ENCODE data around the gene OR4D5.

OR4D5 gene

DNA sequence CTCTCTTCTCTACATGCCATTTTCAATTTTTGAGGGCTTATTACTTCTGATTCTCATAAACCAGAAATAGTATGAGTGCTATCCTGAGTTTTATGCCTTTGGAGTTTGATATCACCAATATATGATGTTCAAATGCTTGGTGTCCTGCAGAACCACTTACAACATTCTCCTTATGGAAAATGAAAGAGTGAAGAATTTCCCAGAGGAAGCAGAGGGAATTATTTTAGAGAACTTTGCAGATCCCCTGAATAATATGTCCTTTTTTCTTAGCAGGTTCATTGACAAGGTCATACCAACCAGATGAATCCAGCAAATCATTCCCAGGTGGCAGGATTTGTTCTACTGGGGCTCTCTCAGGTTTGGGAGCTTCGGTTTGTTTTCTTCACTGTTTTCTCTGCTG is at the start of gene OR4D5:
TSS of gene OR4D5 (plus strand) at position 301 of the 400 bp plus-strand sequence. CDS start at position 301, 0 bp downstream.
- DNase-seq (ENCODE audit: low read depth in 2 of 2): no peak

GRCh38 chr11:123892031-123892430 is 47.4 kb upstream of the OR4D5 start:
- no peak for DNase-seq (ENCODE audit: low read depth in 2 of 2)

DNA sequence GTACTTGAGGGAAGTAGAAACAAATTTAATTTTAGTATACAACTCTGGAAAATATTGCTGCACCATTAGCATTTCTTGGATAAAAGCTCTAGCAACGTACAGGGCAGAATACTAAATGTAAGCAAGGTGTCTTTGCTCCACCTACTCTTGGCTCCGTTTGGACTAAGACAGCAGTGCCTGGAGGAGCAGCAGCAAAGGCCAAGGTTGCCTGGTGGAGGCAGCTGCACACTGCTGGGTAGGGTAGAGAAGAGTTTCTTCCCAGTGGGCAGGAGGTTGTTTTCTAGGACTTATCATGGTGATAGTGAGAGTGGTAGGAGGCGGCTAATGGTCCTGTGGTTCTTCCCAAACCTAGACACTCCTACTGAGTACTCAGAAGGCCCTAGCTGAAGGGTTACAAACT is 39.6 kb upstream of the OR4D5 start:
- no peak for DNase-seq (ENCODE audit: low read depth in 2 of 2)

GRCh38 chr11:123901867-123902266 is 37.5 kb upstream of the OR4D5 start, which contains the start of gene OR8D4:
Gene OR8D4 (plus strand): TSS chr11:123902167. CDS start chr11:123906432, 4,265 bp downstream.
- DNase-seq (ENCODE audit: low read depth in 2 of 2): no peak

- no peak for DNase-seq (ENCODE audit: low read depth in 2 of 2)
These were observed 35.5 kb upstream of the OR4D5 start for GRCh38 chr11:123903932-123904331.

- no peak for DNase-seq (ENCODE audit: low read depth in 2 of 2)
These were observed 34.5 kb upstream of the OR4D5 start for GRCh38 chr11:123904932-123905331.

GRCh38 chr11:123905826-123906225 is 33.6 kb upstream of the OR4D5 start:
- no peak for DNase-seq (ENCODE audit: low read depth in 2 of 2)

DNA sequence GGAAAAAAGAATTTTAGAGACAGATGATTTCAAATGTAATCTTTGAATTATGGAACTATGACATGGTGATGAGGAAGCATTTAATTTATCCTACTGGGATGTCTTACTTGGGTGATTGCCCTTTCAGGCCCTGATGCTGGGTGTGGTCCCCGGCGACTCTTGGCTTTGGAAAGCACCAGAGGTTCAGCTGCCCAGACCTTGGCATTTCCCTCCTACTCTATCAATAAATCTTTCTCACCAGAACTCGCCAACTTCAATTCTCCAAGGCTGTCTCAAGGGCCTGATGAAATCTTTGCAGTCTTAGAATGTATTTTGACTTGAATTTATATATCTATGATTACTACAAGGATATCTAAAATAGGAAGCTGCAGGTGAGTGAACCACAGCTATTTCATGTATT is 18.5 kb upstream of the OR4D5 start:
- no peak for DNase-seq (ENCODE audit: low read depth in 2 of 2)

DNA sequence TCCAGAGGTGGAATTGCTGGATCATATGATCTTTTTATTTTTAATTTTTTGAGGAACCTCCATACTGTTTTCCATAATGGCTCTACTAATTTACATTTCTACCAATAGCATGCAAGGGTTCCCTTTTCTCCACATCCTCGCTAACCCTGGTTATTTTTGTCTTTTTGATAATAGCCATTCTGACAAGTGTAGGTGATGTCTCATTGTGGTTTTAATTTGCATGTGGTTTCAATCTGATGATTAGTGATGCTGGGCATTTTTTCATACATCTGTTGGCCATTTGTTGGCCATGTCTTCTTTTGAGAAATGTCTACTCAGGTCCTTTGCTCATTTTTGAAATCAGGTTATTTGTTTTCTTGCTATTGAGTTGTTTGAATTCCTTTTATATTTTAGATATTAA is 15.4 kb upstream of the OR4D5 start:
- no peak for DNase-seq (ENCODE audit: low read depth in 2 of 2)

DNA sequence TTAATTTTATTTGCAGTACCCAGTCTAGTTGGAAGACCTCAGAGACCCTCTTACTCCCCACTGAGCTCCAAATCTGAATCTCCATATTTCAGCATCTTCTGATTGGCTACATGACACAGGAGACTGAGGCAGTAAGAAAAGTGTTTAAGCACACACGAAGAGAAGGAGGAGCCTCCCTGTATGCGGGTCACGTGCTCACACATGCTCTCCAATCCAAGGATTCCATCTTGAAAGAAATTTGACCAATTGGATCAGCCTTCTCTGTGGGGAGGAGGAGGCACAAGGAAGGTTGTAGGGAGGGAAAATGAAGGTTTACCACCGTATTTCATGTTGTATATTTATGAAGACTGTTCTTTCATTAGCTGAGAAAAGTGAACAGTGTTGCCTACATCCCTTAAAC is 3.0 kb downstream of the OR4D5 start:
- no peak for DNase-seq (ENCODE audit: low read depth in 2 of 2)

DNA sequence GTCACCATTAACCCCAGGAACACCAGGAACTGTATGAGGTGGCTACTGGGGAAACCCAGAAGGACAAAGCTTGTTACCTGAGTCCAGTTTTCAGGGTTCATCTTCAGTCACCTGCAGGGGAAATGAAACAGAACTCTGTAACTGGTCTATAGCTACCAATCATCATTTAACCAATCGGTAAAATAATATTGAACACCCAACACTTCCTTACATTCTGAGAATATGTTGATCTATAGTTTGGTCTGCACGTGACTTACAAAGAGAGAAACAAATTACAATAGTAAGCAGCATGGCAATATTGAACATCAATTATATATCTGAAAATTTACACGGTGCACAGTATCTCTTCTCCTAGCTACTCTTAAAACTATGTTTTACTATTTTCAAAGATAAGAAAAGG is 4.3 kb downstream of the OR4D5 start, which contains the start of gene OR6T1:
TSS of gene OR6T1 (minus strand) at position 101 of the 400 bp plus-strand sequence. CDS start at position 101, 0 bp downstream.
- DNase-seq (ENCODE audit: low read depth in 2 of 2): no peak

- DNase-seq (ENCODE audit: low read depth in 2 of 2): no peak
These were observed 5.7 kb downstream of the OR4D5 start for GRCh38 chr11:123945132-123945531.

- DNase-seq (ENCODE audit: low read depth in 2 of 2): no peak
These were observed 17.3 kb downstream of the OR4D5 start for GRCh38 chr11:123956752-123957151.

DNA sequence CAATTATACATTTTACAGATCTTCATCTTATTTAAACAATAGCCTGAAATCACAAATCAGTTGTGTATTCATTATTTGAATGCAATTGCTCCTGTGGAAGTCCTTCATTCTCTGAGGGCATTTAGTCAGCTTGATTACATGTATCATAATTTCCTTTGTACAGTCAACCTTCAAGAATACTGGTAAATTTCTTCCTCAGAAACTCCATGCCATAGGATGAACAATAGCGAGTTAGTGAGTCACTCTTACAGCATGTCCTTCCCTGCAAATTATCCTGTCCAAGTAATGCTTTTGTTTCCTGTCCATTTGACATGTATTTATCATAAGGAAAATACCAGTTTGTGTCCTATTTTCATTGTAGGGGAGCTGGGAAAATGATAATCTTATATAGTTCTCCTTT is 34.4 kb downstream of the OR4D5 start:
- DNase-seq (ENCODE audit: low read depth in 2 of 2): no peak

DNA sequence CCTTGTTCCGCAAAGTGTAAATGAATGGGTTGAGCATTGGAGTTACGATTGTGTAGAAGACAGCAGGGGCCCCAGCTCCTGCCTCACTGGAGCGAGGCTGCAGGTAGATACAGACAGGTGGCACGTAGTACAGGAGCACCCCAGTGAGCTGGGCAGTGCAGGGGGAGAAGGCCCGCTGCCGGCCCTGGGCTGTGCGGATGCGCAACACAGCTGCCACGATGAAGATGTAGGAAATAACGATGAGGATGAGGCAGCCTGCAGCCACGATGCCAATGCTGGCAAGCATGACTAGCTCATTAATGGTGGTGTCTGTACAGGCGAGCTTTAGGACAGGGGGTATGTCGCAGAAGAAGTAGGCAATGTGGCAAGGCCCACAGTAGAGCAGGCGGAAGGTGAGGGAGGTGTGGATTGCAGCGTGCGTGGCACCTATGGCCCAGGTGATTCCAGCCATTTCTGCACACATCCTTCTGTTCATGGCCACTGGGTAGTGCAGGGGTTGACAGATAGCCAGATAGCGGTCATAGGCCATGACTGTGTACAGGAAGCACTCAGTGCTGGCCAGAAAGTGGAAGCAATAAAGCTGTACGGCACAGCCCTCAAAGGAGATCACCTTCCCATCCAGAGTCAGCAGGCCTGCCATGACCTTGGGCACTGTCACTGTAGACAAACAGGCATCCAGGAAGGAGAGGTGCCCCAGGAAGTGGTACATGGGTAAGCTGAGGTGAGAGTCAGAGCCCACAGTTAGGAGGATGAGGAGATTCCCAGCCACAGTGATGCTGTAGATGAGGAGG is 37.5 kb downstream of the OR4D5 start:
- DNase-seq (ENCODE audit: low read depth in 2 of 2): no peak

- DNase-seq (ENCODE audit: low read depth in 2 of 2): no peak
These were observed 38.4 kb downstream of the OR4D5 start, which contains the start of gene OR10S1 for GRCh38 chr11:123977731-123978347. Gene OR10S1 (minus strand): TSS chr11:123977781. CDS start chr11:123977664, 117 bp downstream.

- no peak for DNase-seq (ENCODE audit: low read depth in 2 of 2)
These were observed 39.9 kb downstream of the OR4D5 start for GRCh38 chr11:123979311-123979710.
